ENCODE measurements around the gene CFAP52. TPM values are rescaled to one million over a fixed set of nuclear protein-coding genes. Genes with fewer than 3 reads are reported as not detected.

Gene CFAP52
- total and polyA plus RNA-seq, 2 of the 8 experiments (the other 6 are each of a cell fraction or from before 2014, with no cell fraction given), result 0.11 TPM; not detected in 1

DNA sequence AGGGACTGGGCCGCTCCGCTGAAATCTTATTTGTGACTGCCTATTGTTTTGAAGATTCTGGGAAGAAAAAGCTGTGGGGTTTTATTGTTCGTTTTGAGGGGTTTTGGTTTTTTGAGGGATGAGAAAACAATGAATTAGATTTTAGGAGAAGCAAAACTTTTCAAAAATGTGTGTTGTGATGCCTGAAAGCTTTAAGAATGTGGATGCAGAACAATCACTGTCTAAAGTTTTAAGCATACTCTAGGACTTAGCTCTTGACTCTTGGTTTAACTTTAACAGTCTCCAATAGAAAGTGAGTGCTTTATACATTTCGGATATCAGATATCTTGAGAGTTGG, 899 bp downstream of the CFAP52 start:
- Histone ChIP-seq H2BK20ac (ENCODE audit: low read length) (no peak overlapping the region), H3K9ac (replicated peaks in 1 of 4; ENCODE audit: extremely low read depth in 1 of 4, low read depth in 3 of 4, low read length in 3 of 4) (no peak overlapping the region), H2AFZ (ENCODE audit: low read length) (no peak overlapping the region; the same call in 1 of the 2 replicates), H3K4me2 (ENCODE audit: insufficient read depth in 1 of 2, low read depth in 2 of 2, low read length in 2 of 2) (peak overlapping the region in 1 of 2 experiments; percentile 98; a peak in 1 of 4 replicates), H2BK120ac (replicated peaks; ENCODE audit: low read depth, low read length) (no peak overlapping the region), H3K9me3 (ENCODE audit: insufficient read depth in 2 of 2, low read depth in 1 of 2, low read length in 1 of 2) (no peaks in the 10 kb centered on the region), H2BK15ac (ENCODE audit: low read length) (no peak overlapping the region), H4K91ac (replicated peaks; ENCODE audit: insufficient read length, low read length) (no peak overlapping the region), H2AK5ac (ENCODE audit: low read depth, low read length) (no peak overlapping the region), H3K4me1 (replicated peaks in 1 of 4; ENCODE audit: control insufficient read depth in 3 of 4, insufficient read depth in 4 of 4, low read length in 3 of 4) (peaks cover 0 to 4% (median 4%) of the 10 kb centered on the region in 4 experiments; a peak in 4 of 7 replicates), H3K4me3 (ENCODE audit: extremely low read depth in 1 of 4, insufficient read depth in 2 of 4, low read depth in 3 of 4, low read length in 4 of 4) (peak overlapping the region in 1 of 4 experiments; percentile 81; a peak in 2 of 8 replicates), H3K4ac (replicated peaks; ENCODE audit: insufficient read length, low read depth, low read length) (no peak overlapping the region), H4K20me1 (replicated peaks in 1 of 2; ENCODE audit: control insufficient read depth in 1 of 2, insufficient read depth in 2 of 2, low read length in 2 of 2) (no peaks in the 10 kb centered on the region), H3K36me3 (ENCODE audit: control insufficient read depth in 2 of 4, insufficient read depth in 4 of 4, low read length in 3 of 4) (no peaks in the 10 kb centered on the region), H3K79me2 (ENCODE audit: control insufficient read depth in 1 of 2, insufficient read depth in 2 of 2, low read length in 2 of 2) (no peaks in the 10 kb centered on the region), H4K8ac (ENCODE audit: extremely low read depth, insufficient read depth, low read length) (no peak overlapping the region), H3K23me2 (ENCODE audit: low read depth, low read length) (peaks cover 14% of the 10 kb centered on the region), H2BK12ac (ENCODE audit: low read depth, low read length) (no peak overlapping the region), H2BK5ac (ENCODE audit: low read depth, low read length) (no peak overlapping the region), H3K23ac (ENCODE audit: insufficient read length) (no peak overlapping the region), H3K14ac (ENCODE audit: insufficient read length) (no peak overlapping the region), H4K5ac (ENCODE audit: insufficient read length, low read depth, low read length) (no peak overlapping the region), H3K27me3 (replicated peaks in 1 of 4; ENCODE audit: control insufficient read depth in 3 of 4, extremely low read depth in 1 of 4, insufficient read depth in 3 of 4, low read length in 3 of 4) (no peaks in the 10 kb centered on the region; a peak in 1 of 7 replicates), H3K27ac (ENCODE audit: low read depth, low read length) (no peak overlapping the region), H3K56ac (replicated peaks; ENCODE audit: insufficient read length, low read depth, low read length) (no peak overlapping the region), H3K79me1 (ENCODE audit: low read depth, low read length) (no peaks in the 10 kb centered on the region), H3K18ac (ENCODE audit: extremely low read depth, low read length) (no peak overlapping the region)
- 15 to 89% methylated on average over 1 to 4 of the region's 4 CpGs for WGBS, 2 experiments (ENCODE audit: extremely low coverage in 1 of 2, insufficient coverage in 1 of 2, insufficient read length in 1 of 2, insufficient replicate concordance in 2 of 2, low coverage in 1 of 2, low lambda C conversion rate in 2 of 2, missing lambda C conversion rate in 1 of 2)
- FAIRE-seq (no peak), DNase-seq (ENCODE audit: low read depth in 1 of 2, low spot score in 2 of 2) (no peak)
- CTCF ChIA-PET (ENCODE audit: partially characterized antibody), result interaction anchor here (0.5 to 5.0 kb wide), 34 partner anchors 8 to 328 kb away, joined by 3 to 45 read pairs (median 4); partner anchors contain the start of gene USP43
- POLR2A ChIA-PET (ENCODE audit: partially characterized antibody), result interaction anchor here (1.7 kb wide), 1 partner anchor 69 kb away, joined by 6 read pairs; the partner anchor contains the start of gene USP43
- no peak for TF ChIP-seq JUND (IDR thresholded peaks at IDR 0.05; ENCODE audit: low read length)
- no peak for TF ChIP-seq POU5F1 (IDR thresholded peaks at IDR 0.05; ENCODE audit: low read depth, low read length)
- TF ChIP-seq MAX (IDR thresholded peaks at IDR 0.05), result no peak
- TF ChIP-seq KDM1A (IDR thresholded peaks at IDR 0.05; ENCODE audit: borderline replicate concordance, low read length), result no peak
- TF ChIP-seq, protein P1, sequence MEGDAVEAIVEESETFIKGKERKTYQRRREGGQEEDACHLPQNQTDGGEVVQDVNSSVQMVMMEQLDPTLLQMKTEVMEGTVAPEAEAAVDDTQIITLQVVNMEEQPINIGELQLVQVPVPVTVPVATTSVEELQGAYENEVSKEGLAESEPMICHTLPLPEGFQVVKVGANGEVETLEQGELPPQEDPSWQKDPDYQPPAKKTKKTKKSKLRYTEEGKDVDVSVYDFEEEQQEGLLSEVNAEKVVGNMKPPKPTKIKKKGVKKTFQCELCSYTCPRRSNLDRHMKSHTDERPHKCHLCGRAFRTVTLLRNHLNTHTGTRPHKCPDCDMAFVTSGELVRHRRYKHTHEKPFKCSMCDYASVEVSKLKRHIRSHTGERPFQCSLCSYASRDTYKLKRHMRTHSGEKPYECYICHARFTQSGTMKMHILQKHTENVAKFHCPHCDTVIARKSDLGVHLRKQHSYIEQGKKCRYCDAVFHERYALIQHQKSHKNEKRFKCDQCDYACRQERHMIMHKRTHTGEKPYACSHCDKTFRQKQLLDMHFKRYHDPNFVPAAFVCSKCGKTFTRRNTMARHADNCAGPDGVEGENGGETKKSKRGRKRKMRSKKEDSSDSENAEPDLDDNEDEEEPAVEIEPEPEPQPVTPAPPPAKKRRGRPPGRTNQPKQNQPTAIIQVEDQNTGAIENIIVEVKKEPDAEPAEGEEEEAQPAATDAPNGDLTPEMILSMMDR (IDR thresholded peaks at IDR 0.05; ENCODE audit: control extremely low read depth in 1 of 3, insufficient read depth in 1 of 3, low read depth in 1 of 3, low read length in 3 of 3), result no peak
- no peak for TF ChIP-seq HDAC2 (IDR thresholded peaks at IDR 0.05; ENCODE audit: borderline replicate concordance in 1 of 2, low read depth in 2 of 2, low read length in 2 of 2)
- TF ChIP-seq USF2 (IDR thresholded peaks at IDR 0.05; ENCODE audit: low read length), result no peak
- TF ChIP-seq RBBP5 (IDR thresholded peaks at IDR 0.05; ENCODE audit: borderline replicate concordance, low read depth, low read length), result no peak
- TF ChIP-seq CTBP2 (IDR thresholded peaks at IDR 0.05; ENCODE audit: borderline replicate concordance, insufficient read depth, insufficient read length, low read length), result no peak

All from H1 (cell line).